Renal pelvis (tissue), 12 donors: Measurements from ENCODE around the gene SF3B1. TPM values are rescaled to one million over a fixed set of nuclear protein-coding genes. Genes with fewer than 3 reads are reported as not detected.
"Not testable (repeated sequence)": the region's sequence is repeated elsewhere in the genome, so short reads cannot be mapped to it uniquely, and the experiment has no call there.

Experiments
- DNase-seq: peaks from one replicate; pipeline ENCODE4 v3.0.0-alpha.2; 2013
- long read RNA-seq, 16 experiments: transcript quantifications; one replicate each; lab custom pipeline, GENCODE V29; 2026
- polyA plus RNA-seq, 3 donors: library from polyadenylated mRNA; unstranded; fragments of 120-200 nt; gene quantifications; one replicate each; pipeline ENCODE4 v1.2.1, GENCODE V29; 2013; ENCODE audit not compliant: insufficient read length in 3 of 3

The SF3B1 gene, protein sequence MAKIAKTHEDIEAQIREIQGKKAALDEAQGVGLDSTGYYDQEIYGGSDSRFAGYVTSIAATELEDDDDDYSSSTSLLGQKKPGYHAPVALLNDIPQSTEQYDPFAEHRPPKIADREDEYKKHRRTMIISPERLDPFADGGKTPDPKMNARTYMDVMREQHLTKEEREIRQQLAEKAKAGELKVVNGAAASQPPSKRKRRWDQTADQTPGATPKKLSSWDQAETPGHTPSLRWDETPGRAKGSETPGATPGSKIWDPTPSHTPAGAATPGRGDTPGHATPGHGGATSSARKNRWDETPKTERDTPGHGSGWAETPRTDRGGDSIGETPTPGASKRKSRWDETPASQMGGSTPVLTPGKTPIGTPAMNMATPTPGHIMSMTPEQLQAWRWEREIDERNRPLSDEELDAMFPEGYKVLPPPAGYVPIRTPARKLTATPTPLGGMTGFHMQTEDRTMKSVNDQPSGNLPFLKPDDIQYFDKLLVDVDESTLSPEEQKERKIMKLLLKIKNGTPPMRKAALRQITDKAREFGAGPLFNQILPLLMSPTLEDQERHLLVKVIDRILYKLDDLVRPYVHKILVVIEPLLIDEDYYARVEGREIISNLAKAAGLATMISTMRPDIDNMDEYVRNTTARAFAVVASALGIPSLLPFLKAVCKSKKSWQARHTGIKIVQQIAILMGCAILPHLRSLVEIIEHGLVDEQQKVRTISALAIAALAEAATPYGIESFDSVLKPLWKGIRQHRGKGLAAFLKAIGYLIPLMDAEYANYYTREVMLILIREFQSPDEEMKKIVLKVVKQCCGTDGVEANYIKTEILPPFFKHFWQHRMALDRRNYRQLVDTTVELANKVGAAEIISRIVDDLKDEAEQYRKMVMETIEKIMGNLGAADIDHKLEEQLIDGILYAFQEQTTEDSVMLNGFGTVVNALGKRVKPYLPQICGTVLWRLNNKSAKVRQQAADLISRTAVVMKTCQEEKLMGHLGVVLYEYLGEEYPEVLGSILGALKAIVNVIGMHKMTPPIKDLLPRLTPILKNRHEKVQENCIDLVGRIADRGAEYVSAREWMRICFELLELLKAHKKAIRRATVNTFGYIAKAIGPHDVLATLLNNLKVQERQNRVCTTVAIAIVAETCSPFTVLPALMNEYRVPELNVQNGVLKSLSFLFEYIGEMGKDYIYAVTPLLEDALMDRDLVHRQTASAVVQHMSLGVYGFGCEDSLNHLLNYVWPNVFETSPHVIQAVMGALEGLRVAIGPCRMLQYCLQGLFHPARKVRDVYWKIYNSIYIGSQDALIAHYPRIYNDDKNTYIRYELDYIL
- polyA plus RNA-seq, result 100 to 1,000 TPM; 500 to 564 (median 520) TPM
- long read RNA-seq, donor 1, full-length matches to known transcripts, result 48 of 125 reads
- long read RNA-seq, donor 1, partial matches to known transcripts, result 77 of 125 reads
- long read RNA-seq, donor 1, other reads (novel, unspliced or antisense), result 0 of 125 reads
- long read RNA-seq, donor 2, full-length matches to known transcripts, result 49 of 193 reads
- long read RNA-seq, donor 2, partial matches to known transcripts, result 121 of 193 reads
- long read RNA-seq, donor 2, other reads (novel, unspliced or antisense), result 23 of 193 reads
- long read RNA-seq, donor 3, full-length matches to known transcripts, result 44 of 114 reads
- long read RNA-seq, donor 3, partial matches to known transcripts, result 63 of 114 reads
- long read RNA-seq, donor 3, other reads (novel, unspliced or antisense), result 7 of 114 reads
- long read RNA-seq, donor 4, full-length matches to known transcripts, result 32 of 1,284 reads
- long read RNA-seq, donor 4, partial matches to known transcripts, result 526 of 1,284 reads
- long read RNA-seq, donor 4, other reads (novel, unspliced or antisense), result 726 of 1,284 reads
- long read RNA-seq, donor 5, full-length matches to known transcripts, result 31 of 66 reads
- long read RNA-seq, donor 5, partial matches to known transcripts, result 35 of 66 reads
- long read RNA-seq, donor 5, other reads (novel, unspliced or antisense), result 0 of 66 reads
- long read RNA-seq, donor 6, full-length matches to known transcripts, result 51 of 198 reads
- long read RNA-seq, donor 6, partial matches to known transcripts, result 147 of 198 reads
- long read RNA-seq, donor 6, other reads (novel, unspliced or antisense), result 0 of 198 reads
- long read RNA-seq, donor 7, full-length matches to known transcripts, result 40 of 143 reads
- long read RNA-seq, donor 7, partial matches to known transcripts, result 98 of 143 reads
- long read RNA-seq, donor 7, other reads (novel, unspliced or antisense), result 5 of 143 reads
- long read RNA-seq, donor 8, full-length matches to known transcripts, result 21 of 62 reads
- long read RNA-seq, donor 8, partial matches to known transcripts, result 41 of 62 reads
- long read RNA-seq, donor 8, other reads (novel, unspliced or antisense), result 0 of 62 reads
- long read RNA-seq, donor 9, full-length matches to known transcripts, result 62 of 180 reads
- long read RNA-seq, donor 9, partial matches to known transcripts, result 110 of 180 reads
- long read RNA-seq, donor 9, other reads (novel, unspliced or antisense), result 8 of 180 reads
- long read RNA-seq, donor 10, full-length matches to known transcripts, result 38 of 149 reads
- long read RNA-seq, donor 10, partial matches to known transcripts, result 111 of 149 reads
- long read RNA-seq, donor 10, other reads (novel, unspliced or antisense), result 0 of 149 reads
- long read RNA-seq, donor 11, full-length matches to known transcripts, result 24 of 53 reads
- long read RNA-seq, donor 11, partial matches to known transcripts, result 29 of 53 reads
- long read RNA-seq, donor 11, other reads (novel, unspliced or antisense), result 0 of 53 reads
- long read RNA-seq, donor 12, full-length matches to known transcripts, result 73 of 214 reads
- long read RNA-seq, donor 12, partial matches to known transcripts, result 128 of 214 reads
- long read RNA-seq, donor 12, other reads (novel, unspliced or antisense), result 13 of 214 reads
- long read RNA-seq, donor 13, transcript SF3B1-209 (2 exons, 587 nt), result minor isoform, 6 of 81 reads
- long read RNA-seq, donor 13, transcript SF3B1-211 (4 exons, 2,127 nt), result major isoform, 16 of 81 reads
- long read RNA-seq, donor 13, partial matches to known transcripts, result 51 of 81 reads
- long read RNA-seq, donor 13, other reads (novel, unspliced or antisense), result 8 of 81 reads
- long read RNA-seq, donor 14, result 0 reads
- long read RNA-seq, donor 15, full-length matches to known transcripts, result 54 of 136 reads
- long read RNA-seq, donor 15, partial matches to known transcripts, result 82 of 136 reads
- long read RNA-seq, donor 15, other reads (novel, unspliced or antisense), result 0 of 136 reads
- long read RNA-seq, donor 16, full-length matches to known transcripts, result 66 of 158 reads
- long read RNA-seq, donor 16, partial matches to known transcripts, result 92 of 158 reads
- long read RNA-seq, donor 16, other reads (novel, unspliced or antisense), result 0 of 158 reads

DNA sequence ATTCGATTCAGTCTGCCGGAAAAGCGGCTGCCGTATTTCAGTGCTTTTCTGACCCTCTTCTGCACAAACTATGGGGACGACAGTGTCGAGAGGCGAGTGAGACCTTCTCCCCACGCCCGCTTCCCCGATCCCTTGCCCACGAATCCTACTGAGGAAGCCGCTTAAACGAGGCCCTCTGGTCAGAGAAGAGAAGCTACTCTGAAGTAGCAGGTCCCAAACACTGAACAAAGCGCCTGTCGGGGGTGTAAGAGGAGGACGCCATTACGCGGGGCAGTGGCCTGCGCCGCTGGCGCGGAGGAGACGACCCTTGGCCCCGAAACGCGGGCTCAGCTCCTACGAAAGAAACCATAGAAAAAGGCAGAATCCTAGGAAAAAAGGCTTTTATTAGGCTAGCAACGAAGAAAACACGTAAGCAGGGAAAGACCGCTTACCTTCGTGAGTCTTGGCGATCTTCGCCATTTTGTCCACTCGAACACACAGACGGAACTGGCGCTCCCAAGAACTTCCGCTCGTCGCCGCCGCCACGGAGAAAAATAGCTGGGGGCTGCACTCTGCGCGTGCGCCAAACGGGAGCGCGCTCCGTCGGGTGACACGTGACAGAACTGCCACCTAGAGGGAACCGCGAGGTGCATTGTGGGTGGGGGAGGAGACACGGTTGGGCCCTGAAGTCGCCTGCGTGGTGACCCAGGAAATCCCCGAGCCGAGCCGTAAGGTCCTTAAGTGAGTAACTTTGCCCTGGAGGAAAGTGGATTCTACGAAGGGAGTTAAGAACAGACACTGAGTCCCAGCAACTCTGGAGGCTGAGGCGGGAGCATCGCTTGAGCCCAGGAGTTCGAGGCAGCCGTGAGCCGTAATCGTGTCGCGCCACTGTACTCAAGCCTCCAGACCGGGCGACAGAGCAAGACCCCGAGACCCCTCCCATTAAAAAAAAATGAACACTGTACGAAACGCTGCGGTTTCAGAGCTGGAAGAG, at the start of gene SF3B1:
Gene SF3B1 (minus strand): TSS at position 488 of the 973 bp plus-strand sequence. CDS start 29 bp downstream, at position 459.
- peak; percentile 98 for DNase-seq

DNA sequence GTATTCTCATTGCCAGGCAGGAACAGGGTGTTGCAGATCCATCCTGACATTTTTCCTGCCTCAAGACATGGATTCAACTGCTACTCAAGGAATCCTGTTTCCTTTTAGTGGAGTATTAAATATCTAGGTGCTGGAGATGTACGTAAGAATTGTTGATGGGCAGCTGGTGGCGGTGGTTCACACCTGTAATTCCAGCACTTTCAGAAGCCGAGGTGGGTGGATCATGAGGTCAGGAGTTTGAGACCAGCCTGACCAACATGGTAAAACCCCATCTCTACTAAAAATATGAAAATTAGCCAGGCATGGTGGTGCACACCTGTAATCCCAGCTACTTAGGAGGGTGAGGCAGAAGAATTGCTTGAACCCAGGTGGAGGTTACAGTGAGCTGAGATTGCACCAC, 49.4 kb upstream of the SF3B1 start:
- not testable (repeated sequence) for DNase-seq

DNA sequence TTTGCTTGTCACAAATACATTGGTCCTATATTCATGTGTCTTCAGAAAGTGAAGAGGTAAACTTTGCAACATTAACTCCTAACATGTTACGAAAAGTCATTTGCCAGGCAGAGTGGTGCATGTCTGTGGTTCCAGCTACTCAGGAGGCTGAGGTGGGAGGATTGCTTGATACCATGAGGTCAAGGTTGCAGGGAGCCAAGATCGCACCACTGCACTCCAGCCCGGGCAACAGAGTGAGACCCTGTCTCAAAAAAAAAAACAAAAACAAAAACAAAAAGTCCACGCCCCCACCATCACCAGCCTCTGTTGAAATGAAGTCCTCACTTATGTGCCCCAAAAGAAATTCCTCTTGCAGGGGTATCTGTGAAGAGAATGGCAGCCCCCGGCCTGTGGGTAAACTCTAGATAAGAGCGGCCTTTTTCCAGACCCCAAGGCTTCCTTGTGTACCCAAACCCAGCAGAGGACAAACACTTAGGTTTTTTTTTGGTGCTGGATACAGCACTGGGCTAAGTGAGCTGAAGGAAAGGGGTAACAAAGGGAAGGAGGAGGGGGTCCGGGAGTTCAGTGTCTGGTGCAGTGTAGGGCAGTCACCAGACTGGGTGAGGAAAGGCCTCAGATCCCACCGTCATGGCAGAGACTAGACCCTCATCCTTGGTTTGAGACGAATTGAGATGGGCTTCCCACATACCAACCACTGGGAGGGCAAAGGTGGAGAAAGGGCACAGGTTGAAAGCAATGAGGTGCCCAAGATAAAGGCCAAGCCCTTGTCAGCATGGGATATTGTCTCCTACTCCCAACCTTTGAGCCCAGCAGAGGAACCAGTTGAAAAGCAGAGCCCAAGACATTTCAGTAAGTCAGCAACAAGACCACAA, 45.6 kb upstream of the SF3B1 start:
- DNase-seq, result no peak

DNA sequence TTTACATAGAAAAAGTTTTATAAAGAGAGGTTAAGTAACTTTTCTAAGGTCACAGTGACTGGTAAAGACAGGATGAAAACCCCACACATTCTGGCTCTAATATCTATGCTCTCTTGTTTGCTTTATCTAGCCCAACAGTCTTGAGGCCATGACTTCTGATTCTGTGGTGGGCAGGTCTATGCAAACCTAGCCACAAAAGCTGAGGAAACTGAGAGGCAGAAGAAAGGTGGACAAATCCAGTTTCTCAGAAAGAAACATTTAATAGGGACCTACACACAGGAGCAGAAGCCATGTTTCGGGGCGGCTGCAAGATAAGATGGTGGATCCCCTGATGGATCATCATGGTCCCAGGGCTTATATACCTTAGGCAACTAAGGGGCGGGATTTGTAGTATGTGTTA, 43.0 kb upstream of the SF3B1 start:
- DNase-seq, result no peak

DNA sequence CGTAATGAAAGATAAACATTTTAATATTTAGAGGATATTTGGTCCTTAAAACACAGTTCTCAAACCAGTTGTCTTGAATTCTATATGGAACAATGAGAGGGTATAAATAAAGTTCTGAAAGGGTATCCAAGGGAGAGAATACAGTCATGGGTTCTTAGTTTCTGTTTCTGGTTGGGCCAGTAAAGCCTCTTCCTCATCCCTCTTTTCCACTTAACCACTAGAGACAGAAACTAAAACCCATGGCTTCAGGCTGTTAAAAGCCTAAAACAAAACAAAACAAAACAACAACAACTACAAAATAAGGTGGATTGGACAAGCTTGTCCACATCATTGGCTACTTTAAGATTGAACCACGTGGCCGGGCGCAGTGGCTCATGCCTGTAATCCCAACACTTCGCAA, 37.3 kb upstream of the SF3B1 start:
- no peak for DNase-seq

DNA sequence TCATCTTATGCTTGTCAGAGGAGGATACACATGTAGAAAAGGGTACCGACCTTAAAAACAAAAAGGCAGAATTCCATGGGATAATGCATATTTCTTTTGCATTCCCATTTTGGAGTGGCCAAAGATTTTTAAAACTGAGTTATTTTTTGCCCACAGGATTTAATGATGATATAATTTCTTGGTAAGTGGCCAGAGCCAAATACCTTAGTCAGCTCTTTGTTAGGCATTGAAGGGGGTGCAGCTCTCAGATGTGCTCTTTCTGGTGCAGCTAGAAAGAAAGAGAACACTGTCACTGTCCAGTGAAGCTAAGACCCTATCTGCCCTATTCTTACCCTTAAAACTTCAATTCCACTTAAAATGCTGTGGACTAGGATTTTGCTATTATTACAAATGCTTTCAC, 29.3 kb upstream of the SF3B1 start:
- DNase-seq, result no peak

DNA sequence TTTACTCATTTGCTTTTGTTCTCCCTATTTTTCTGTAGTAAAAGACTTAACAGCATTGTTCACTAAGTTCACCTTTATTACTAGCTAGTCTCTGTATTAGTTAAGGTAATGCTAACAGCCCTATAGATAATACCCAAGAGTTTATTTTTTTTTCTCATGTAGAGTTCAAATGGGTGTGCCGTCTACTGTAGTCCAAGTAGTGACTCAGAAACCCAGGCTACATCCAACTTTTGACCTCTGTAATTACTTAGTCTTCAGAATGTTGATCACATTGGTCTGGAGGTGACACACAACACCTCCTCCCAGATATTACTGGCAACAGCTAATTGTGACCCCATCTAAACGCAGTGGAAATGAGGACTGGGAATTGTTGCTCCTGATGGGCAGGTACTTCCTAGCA, 26.2 kb upstream of the SF3B1 start:
- DNase-seq, result no peak

DNA sequence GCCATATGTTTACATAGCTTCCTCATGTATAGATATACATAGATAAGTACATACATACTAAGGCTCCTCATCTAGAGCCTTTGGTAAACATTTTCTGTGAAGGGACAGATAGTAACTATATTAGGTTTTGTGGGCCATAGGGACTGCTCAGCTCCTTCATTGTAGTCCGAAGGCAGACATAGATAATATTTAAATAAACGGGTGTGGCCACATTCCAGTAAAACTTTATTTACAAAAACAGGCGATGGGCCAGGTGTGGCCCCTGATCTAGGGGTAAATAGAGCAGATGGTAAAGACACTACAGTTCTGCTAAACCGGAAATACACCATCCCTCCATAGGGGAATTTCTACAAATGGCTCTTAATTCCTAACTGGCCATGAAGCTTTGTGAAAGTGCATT, 25.8 kb upstream of the SF3B1 start:
- no peak for DNase-seq

DNA sequence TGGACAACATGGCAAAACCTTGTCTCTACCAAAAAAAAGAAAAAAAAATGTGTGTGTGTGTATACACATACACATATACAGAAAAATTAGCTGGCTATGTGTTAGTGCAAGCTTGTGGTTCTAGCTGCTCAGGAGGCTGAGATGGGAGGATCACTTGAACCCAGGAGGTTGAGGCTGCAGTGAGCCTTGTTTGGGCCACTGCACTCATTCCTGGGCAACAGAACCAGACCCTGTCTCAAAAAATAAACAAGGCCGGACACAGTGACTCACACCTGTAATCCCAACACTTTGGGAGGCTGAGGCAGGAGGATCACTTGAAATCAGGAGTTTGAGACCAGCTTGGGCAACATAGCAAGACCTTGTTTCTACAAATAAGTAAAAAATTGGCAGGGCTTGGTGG, 20.6 kb upstream of the SF3B1 start:
- no peak for DNase-seq

DNA sequence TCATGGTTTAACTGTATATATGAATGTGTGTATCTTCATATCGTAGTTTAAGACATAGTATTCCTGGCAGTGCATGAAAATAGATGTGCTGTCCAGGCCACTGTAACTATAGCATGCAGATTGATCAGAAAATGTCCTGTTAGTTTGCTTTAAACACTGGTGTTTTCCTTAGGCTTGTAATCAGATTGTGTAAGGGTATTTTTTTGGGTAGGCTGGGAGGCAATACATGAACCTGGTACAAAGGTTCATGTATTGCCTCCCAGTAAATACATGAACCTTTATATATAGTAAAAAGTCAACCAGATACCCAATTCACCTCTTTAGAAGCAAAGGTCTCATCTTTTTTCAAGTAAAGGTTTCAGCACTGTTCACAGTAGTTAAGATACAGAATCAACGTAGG, 20.1 kb upstream of the SF3B1 start:
- no peak for DNase-seq

DNA sequence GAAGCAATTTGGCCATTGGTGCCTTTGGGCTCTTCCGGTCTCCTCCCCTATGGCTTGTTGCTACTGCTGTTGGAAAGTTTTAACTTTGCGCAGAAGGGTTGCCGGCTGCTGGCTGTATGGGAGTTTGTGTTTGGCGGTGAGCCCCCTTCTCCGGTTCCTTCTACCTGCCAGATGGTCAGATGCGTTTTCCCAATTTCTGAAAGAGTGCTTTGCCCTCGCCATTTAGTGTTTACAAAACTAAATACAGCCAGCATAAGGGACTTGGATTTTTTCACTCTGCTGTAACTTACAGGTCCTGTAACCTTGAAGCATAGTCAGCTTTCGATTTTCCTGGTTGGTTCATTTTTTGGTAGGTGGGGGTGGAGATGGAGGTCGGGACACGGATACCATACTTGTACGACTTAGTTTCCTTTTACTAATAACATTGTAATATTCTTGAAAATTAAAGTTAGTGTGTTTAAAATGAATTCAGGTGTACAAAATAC, 19.1 kb upstream of the SF3B1 start:
- peak; percentile 84 for DNase-seq

DNA sequence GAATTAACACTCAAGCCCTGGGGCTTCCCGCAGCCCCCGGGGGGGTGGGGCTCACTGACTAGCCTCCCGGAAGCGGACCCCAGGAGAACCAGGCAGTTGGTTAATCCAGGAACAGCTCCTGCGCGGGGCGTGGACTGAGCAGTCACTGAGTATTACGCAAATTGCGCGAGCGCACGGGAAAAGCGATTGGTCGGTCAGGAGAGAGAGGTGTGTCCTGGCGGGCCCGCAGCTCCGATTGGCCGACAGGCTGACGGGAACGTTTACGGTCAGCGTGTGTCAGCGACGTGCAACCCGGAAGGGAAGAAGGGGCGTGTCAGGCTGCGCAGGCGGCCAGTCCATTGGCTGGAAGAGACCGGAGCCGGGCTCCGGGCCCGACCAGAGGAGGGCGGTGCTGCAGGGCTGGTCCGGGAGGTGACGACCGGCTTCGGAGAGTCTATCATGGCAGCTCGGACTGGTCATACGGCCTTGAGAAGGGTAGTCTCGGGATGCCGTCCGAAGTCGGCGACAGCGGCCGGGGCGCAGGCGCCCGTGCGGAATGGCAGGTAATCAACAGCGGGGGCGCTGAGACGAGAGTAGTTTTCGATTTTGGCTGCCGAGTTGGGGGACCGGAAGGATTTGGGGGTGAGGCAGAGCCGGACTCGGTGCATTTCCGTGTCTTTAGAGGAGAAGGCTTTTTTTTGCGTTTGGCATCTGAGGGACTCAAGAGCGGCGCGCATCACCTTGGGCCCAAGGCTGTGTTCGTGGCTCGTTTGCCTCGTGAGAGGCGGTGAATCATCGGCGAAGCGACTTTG, 18.5 kb upstream of the SF3B1 start, which contains the start of gene COQ10B:
Gene COQ10B (plus strand): TSS at position 430 of the 791 bp plus-strand sequence. CDS start 9 bp downstream, at position 439.
- DNase-seq, result peak; percentile 99

DNA sequence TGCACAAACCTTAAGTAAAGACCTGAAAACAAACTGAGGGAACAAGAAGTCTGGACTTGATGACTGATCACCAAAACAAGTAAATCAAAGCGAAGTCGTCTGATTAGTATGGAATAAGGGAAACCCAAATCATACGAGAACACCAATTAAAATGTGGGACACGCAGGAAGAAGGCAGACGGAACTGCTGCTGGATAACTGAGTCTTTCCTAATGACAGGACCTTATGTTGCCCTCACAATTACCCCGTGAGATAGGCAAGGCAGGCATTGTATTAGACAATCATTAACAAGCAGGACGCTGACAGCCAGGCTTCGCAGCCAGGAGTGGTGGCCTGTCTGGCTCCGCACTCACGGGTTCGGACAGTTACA, 17.9 kb upstream of the SF3B1 start:
- DNase-seq, result no peak

DNA sequence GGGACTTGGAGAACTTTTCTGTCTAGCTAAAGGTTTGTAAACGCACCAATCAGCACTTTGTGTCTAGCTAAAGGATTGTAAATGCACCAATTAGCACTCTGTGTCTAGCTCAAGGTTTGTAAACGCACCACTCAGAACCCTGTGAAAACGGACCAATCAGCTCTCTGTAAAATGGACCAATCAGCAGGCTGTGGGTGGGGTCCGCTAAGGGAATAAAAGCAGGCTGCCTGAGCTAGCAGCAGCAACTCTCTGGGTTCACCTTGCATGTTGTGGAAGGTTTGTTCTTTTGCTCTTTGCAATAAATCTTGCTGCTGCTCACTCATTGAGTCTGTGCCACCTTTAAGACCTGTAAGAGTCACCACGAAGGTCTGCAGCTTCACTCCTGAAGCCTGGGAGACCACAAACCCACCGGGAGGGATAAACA, 16.1 kb upstream of the SF3B1 start:
- DNase-seq, result not testable (repeated sequence)
